ENCODE data around the gene ETNPPL. TPM values are rescaled to one million over a fixed set of nuclear protein-coding genes. Genes with fewer than 3 reads are reported as not detected.

Gene ETNPPL
- total RNA-seq, 1 experiment from 2014 or later: 0.52 TPM

GRCh38 chr4:108788731-108789130 lies 25.9 kb upstream of the ETNPPL start:
- intact Hi-C loops (cut with micrococcal nuclease; ENCODE audit: unreplicated experiment): no loop called here
- BruUV-seq (replicated peaks): no TSS peak
- no peak for DNase-seq (ENCODE audit: low spot score)
- ChIA-PET POLR2A (ENCODE audit: low non-redundant PET) (no interaction called here), CTCF (no interaction called here)
- TF ChIP-seq CTCF (conservative IDR thresholded peaks at IDR 0.05; ENCODE audit: low read depth, low read length) (no peak), EZH2 (IDR thresholded peaks at IDR 0.05; ENCODE audit: borderline replicate concordance, low read depth, low read length, poor library complexity, severe bottlenecking) (no peak)
- Histone ChIP-seq H3K4me1 (ENCODE audit: insufficient read depth, low read length, poor library complexity, severe bottlenecking) (no peaks in the 10 kb centered on the region), H3K27me3 (replicated peaks; ENCODE audit: insufficient read depth, low read depth, low read length, poor library complexity) (no peaks in the 10 kb centered on the region), H3K4me3 (ENCODE audit: low read depth, low read length, poor library complexity, severe bottlenecking) (no peak overlapping the region), H3K9me3 (ENCODE audit: low read depth, low read length, poor library complexity, severe bottlenecking) (no peaks in the 10 kb centered on the region), H3K27ac (ENCODE audit: low read depth, low read length, poor library complexity, severe bottlenecking) (no peak overlapping the region), H3K36me3 (ENCODE audit: insufficient read depth, low read length, poor library complexity, severe bottlenecking) (no peaks in the 10 kb centered on the region)

DNA sequence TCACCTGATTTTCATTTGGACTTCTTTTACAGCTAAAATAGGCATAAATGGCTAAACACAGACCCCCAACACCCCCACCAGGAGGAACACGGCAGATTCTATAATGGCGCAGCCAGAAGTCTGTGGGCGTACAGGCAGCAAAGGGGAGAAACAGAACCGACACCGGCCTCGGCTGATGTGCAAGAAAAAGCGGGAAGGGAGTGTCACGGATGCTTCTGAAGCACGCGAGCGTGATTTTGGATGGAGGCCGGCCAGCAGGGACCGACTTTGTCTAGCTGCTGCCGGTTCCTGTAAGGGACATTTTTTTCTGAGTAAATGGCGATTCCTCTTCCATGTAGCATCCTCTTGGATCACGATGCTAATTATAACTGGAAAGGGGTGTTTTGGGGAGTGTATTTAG lies 24.9 kb upstream of the ETNPPL start:
- no peaks in the 10 kb centered on the region for H3K9me3 ChIP-seq (ENCODE audit: low read depth, low read length, poor library complexity, severe bottlenecking)
- H3K27ac ChIP-seq (ENCODE audit: low read depth, low read length, poor library complexity, severe bottlenecking): no peak overlapping the region
- H3K4me1 ChIP-seq (ENCODE audit: insufficient read depth, low read length, poor library complexity, severe bottlenecking): no peaks in the 10 kb centered on the region
- no TSS peak for BruUV-seq (replicated peaks)
- intact Hi-C loops (cut with micrococcal nuclease; ENCODE audit: unreplicated experiment): no loop called here
- CTCF ChIA-PET: no interaction called here
- POLR2A ChIA-PET (ENCODE audit: low non-redundant PET): no interaction called here
- TF ChIP-seq EZH2 (IDR thresholded peaks at IDR 0.05; ENCODE audit: borderline replicate concordance, low read depth, low read length, poor library complexity, severe bottlenecking): no peak
- TF ChIP-seq CTCF (conservative IDR thresholded peaks at IDR 0.05; ENCODE audit: low read depth, low read length): no peak
- H3K27me3 ChIP-seq (replicated peaks; ENCODE audit: insufficient read depth, low read depth, low read length, poor library complexity): no peaks in the 10 kb centered on the region
- no peaks in the 10 kb centered on the region for H3K36me3 ChIP-seq (ENCODE audit: insufficient read depth, low read length, poor library complexity, severe bottlenecking)
- H3K4me3 ChIP-seq (ENCODE audit: low read depth, low read length, poor library complexity, severe bottlenecking): no peak overlapping the region
- no peak for DNase-seq (ENCODE audit: low spot score)

- POLR2A ChIA-PET (ENCODE audit: low non-redundant PET): no interaction called here
- H3K27me3 ChIP-seq (replicated peaks; ENCODE audit: insufficient read depth, low read depth, low read length, poor library complexity): no peaks in the 10 kb centered on the region
- intact Hi-C loops (cut with micrococcal nuclease; ENCODE audit: unreplicated experiment): no loop called here
- no peak overlapping the region for H3K27ac ChIP-seq (ENCODE audit: low read depth, low read length, poor library complexity, severe bottlenecking)
- H3K4me1 ChIP-seq (ENCODE audit: insufficient read depth, low read length, poor library complexity, severe bottlenecking): no peaks in the 10 kb centered on the region
- H3K9me3 ChIP-seq (ENCODE audit: low read depth, low read length, poor library complexity, severe bottlenecking): no peaks in the 10 kb centered on the region
- no peak for DNase-seq (ENCODE audit: low spot score)
- CTCF ChIA-PET: no interaction called here
- H3K36me3 ChIP-seq (ENCODE audit: insufficient read depth, low read length, poor library complexity, severe bottlenecking): no peaks in the 10 kb centered on the region
- BruUV-seq (replicated peaks): no TSS peak
- no peak for TF ChIP-seq EZH2 (IDR thresholded peaks at IDR 0.05; ENCODE audit: borderline replicate concordance, low read depth, low read length, poor library complexity, severe bottlenecking)
- no peak for TF ChIP-seq CTCF (conservative IDR thresholded peaks at IDR 0.05; ENCODE audit: low read depth, low read length)
- no peak overlapping the region for H3K4me3 ChIP-seq (ENCODE audit: low read depth, low read length, poor library complexity, severe bottlenecking)
These were observed 24.3 kb upstream of the ETNPPL start for GRCh38 chr4:108787106-108787505.
